HepG2 (cell line): ENCODE data around the gene ZC3H14. TPM values are rescaled to one million over a fixed set of nuclear protein-coding genes. Genes with fewer than 3 reads are reported as not detected.

Experiments used
- CBX5 ChIP-seq: sonication (generic); formaldehyde crosslinking; IDR thresholded peaks from 2 replicates; pipeline ENCODE4 v1.4.0; 2020; ENCODE audit warnings: missing genetic modification reagents, borderline replicate concordance
- DMTF1 ChIP-seq: sonication (generic); formaldehyde crosslinking; IDR thresholded peaks from 2 replicates; pipeline ENCODE4 v1.4.0; 2020; ENCODE audit warnings: mild to moderate bottlenecking, missing genetic modification reagents
- DPF2 ChIP-seq: sonication (generic); formaldehyde crosslinking; IDR thresholded peaks from 2 replicates; pipeline ENCODE4 v1.4.0; 2020; ENCODE audit warnings: mild to moderate bottlenecking, low read depth, missing genetic modification reagents, borderline replicate concordance
- FOXK1 ChIP-seq: sonication (generic); formaldehyde crosslinking; IDR thresholded peaks from 2 replicates; pipeline ENCODE4 v1.4.0; 2020; ENCODE audit warnings: low read depth, missing genetic modification reagents, borderline replicate concordance
- GATAD1 ChIP-seq: IDR thresholded peaks from 2 replicates; pipeline ENCODE4 v1.6.1; 2016; ENCODE audit warnings: missing genetic modification reagents, missing compliant biosample characterization
- HDAC2 ChIP-seq: sonication (generic); formaldehyde crosslinking; IDR thresholded peaks from 2 replicates; pipeline ENCODE4 v1.4.0; 2020; ENCODE audit warnings: missing genetic modification reagents
- HMG20B ChIP-seq: conservative IDR thresholded peaks from 2 replicates; pipeline ENCODE4 v1.6.1; 2016; ENCODE audit warnings: missing genetic modification reagents, missing compliant biosample characterization
- HNF4A ChIP-seq: sonication (generic); formaldehyde crosslinking; IDR thresholded peaks from 2 replicates; pipeline ENCODE4 v1.4.0; 2020; ENCODE audit warnings: missing genetic modification reagents
- JUN ChIP-seq: sonication (generic); formaldehyde crosslinking; IDR thresholded peaks from 2 replicates; pipeline ENCODE4 v1.4.0; 2020; ENCODE audit warnings: mild to moderate bottlenecking, missing genetic modification reagents
- KDM4B ChIP-seq: sonication (generic); formaldehyde crosslinking; IDR thresholded peaks from 2 replicates; pipeline ENCODE4 v1.4.0; 2020; ENCODE audit warnings: missing genetic modification reagents
- MTF1 ChIP-seq: sonication (generic); formaldehyde crosslinking; IDR thresholded peaks from 2 replicates; pipeline ENCODE4 v1.5.0; 2020; ENCODE audit warnings: missing genetic modification reagents
- NFKBIZ ChIP-seq: IDR thresholded peaks from 2 replicates; pipeline ENCODE4 v1.6.1; 2018; ENCODE audit warnings: missing genetic modification reagents, missing compliant biosample characterization
- RAD51 ChIP-seq: fragments of 450-650 bp; IDR thresholded peaks from 2 replicates; pipeline ENCODE4 v1.6.1; 2016; ENCODE audit warnings: borderline replicate concordance
- SMARCE1 ChIP-seq: fragments of 450-650 bp; IDR thresholded peaks from 2 replicates; pipeline ENCODE4 v1.6.1; 2017; ENCODE audit warnings: borderline replicate concordance
- TERF1 ChIP-seq: sonication (generic); formaldehyde crosslinking; IDR thresholded peaks from 2 replicates; pipeline ENCODE4 v1.8.0; 2022; ENCODE audit warnings: mild to moderate bottlenecking, missing genetic modification reagents, moderate library complexity
- TFAP4 ChIP-seq: sonication (generic); IDR thresholded peaks from 2 replicates; pipeline ENCODE4 v1.6.1; 2016; ENCODE audit warnings: low read depth, borderline replicate concordance
- TFE3 ChIP-seq: IDR thresholded peaks from 2 replicates; pipeline ENCODE4 v1.6.1; 2016
- ZBTB26 ChIP-seq: IDR thresholded peaks from 2 replicates; pipeline ENCODE4 v1.6.1; 2016; ENCODE audit warnings: missing compliant biosample characterization, missing genetic modification reagents, borderline replicate concordance
- ZFP90 ChIP-seq: sonication (generic); formaldehyde crosslinking; IDR thresholded peaks from 2 replicates; pipeline ENCODE4 v1.8.0; 2022; ENCODE audit warnings: missing genetic modification reagents, mild to moderate bottlenecking, inconsistent platforms, borderline replicate concordance
- ZNF263 ChIP-seq: sonication (generic); formaldehyde crosslinking; IDR thresholded peaks from 2 replicates; pipeline ENCODE4 v1.4.0; 2020; ENCODE audit warnings: missing genetic modification reagents
- ZNF496 ChIP-seq: sonication (generic); formaldehyde crosslinking; IDR thresholded peaks from 2 replicates; pipeline ENCODE4 v1.8.1; 2023; ENCODE audit warnings: mild to moderate bottlenecking, moderate library complexity, missing genetic modification reagents; ENCODE audit not compliant: insufficient replicate concordance
- ZNF7 ChIP-seq: IDR thresholded peaks from 2 replicates; pipeline ENCODE4 v1.6.1; 2016; ENCODE audit warnings: missing biosample characterization, missing genetic modification reagents
- ZNF839 ChIP-seq: sonication (generic); formaldehyde crosslinking; IDR thresholded peaks from 2 replicates; pipeline ENCODE4 v1.4.0; 2020; ENCODE audit warnings: missing genetic modification reagents, mild to moderate bottlenecking, borderline replicate concordance
- ZSCAN25 ChIP-seq: sonication (generic); formaldehyde crosslinking; IDR thresholded peaks from 2 replicates; pipeline ENCODE4 v1.8.0; 2022; ENCODE audit warnings: mild to moderate bottlenecking, missing genetic modification reagents
- polyA plus RNA-seq, 8 experiments: library from polyadenylated mRNA; depleted of rRNA in 3 of 8; stranded (reverse) in 7 of 8; unstranded in 1 of 8; fragments of >200 nt; fragmentation: Illumina TruSeq in 4 of 8; extraction: Trizol in 4 of 8; gene quantifications; 2 replicates each; pipeline versions ENCODE4 v1.2.1 to v1.2.3, GENCODE V29; 2011 to 2016; ENCODE audit warnings: low read depth in 4 of 8, missing spikeins in 1 of 8, mixed read lengths in 1 of 8; ENCODE audit not compliant: insufficient read depth in 1 of 8
- total RNA-seq, 5 experiments: library from RNA; depleted of rRNA; stranded (reverse); fragments of >200 nt; fragmentation: Illumina TruSeq; extraction: Trizol; gene quantifications; 2 replicates each; pipeline ENCODE4 v1.2.3, GENCODE V29; 2016; ENCODE audit warnings: low read depth in 1 of 5

ZC3H14 gene
- total and polyA plus RNA-seq, 2 of the 13 experiments (the other 11 are each of a cell fraction or from before 2014, with no cell fraction given): 65.1 to 67.5 TPM

GRCh38 chr14:88613552-88614010 lies 50.7 kb downstream of the ZC3H14 start (continued):
- TF ChIP-seq TERF1 (no peak), FOXK1 (CRISPR knock-in tag) (peak; percentile 40; the same call in 1 of the 2 replicates), NFKBIZ (CRISPR knock-in tag) (no peak), ZBTB26 (CRISPR knock-in tag) (no peak), JUN (CRISPR knock-in tag) (peak; percentile 56; the same call in 1 of the 2 replicates), SMARCE1 (no peak), HMG20B (CRISPR knock-in tag) (0 out of 2 replicates have a peak, but pooled peaks have one; percentile 55), ZFP90 (CRISPR knock-in tag) (no peak), DPF2 (peak; percentile 38; the same call in 1 of the 2 replicates), TFAP4 (peak; percentile 97), CBX5 (CRISPR knock-in tag) (no peak), ZSCAN25 (CRISPR knock-in tag) (no peak), MTF1 (no peak), DMTF1 (CRISPR knock-in tag) (no peak), HNF4A (peak; percentile 96), GATAD1 (CRISPR knock-in tag) (no peak), KDM4B (CRISPR knock-in tag) (no peak), ZNF263 (CRISPR knock-in tag) (no peak), ZNF839 (CRISPR knock-in tag) (no peak), ZNF496 (CRISPR knock-in tag) (no peak), HDAC2 (CRISPR knock-in tag) (peak; percentile 79), ZNF7 (CRISPR knock-in tag) (no peak), TFE3 (CRISPR knock-in tag) (peak; percentile 94), RAD51 (peak; percentile 27; the same call in 1 of the 2 replicates)
